Gastrocnemius medialis (tissue), 4 donors: Measurements from ENCODE around the gene ISG15.

Source experiments
- CTCF ChIP-seq, 5 experiments: fragments of 450-650 bp in 3 of 5; fragments of 200-600 bp in 2 of 5; sonication (generic) in 2 of 5; IDR thresholded peaks in 4 of 5; conservative IDR thresholded peaks in 1 of 5; 1 replicate in 4 of 5; 2 replicates in 1 of 5; pipeline ENCODE4 v1.5.1; 2016 to 2019; ENCODE audit warnings: antibody characterized with exemption in 5 of 5, mild to moderate bottlenecking in 3 of 5, moderate library complexity in 3 of 5
- POLR2A ChIP-seq, 2 donors: fragments of 450-650 bp; IDR thresholded peaks; one replicate each; pipeline ENCODE4 v1.6.1; 2017; ENCODE audit warnings: antibody characterized with exemption in 2 of 2, mild to moderate bottlenecking in 2 of 2, moderate library complexity in 2 of 2

DNA sequence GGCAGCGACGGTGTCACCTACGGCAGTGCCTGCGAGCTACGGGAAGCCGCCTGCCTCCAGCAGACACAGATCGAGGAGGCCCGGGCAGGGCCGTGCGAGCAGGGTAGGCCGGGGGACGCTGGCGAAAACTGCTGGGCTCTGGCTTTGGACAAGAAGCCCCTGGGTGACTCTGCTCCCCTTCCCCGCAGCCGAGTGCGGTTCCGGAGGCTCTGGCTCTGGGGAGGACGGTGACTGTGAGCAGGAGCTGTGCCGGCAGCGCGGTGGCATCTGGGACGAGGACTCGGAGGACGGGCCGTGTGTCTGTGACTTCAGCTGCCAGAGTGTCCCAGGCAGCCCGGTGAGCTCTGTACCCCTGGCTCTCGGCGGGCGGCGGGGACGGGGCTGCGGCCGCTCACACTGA lies 30.6 kb downstream of the ISG15 start:
- TF ChIP-seq CTCF (IDR thresholded peaks at IDR 0.05 in 4 of 5, conservative IDR thresholded peaks at IDR 0.05 in 1 of 5) (no peak), POLR2A (IDR thresholded peaks at IDR 0.05) (no peak)
